HG03064 (cell line): ENCODE data around the gene EEF1AKMT2.
"Not testable (repeated sequence)": the region's sequence is repeated elsewhere in the genome, so short reads cannot be mapped to it uniquely, and the experiment has no call there.

Experiments used
- ATAC-seq: cut with Tn5 transposase; IDR thresholded peaks from one replicate; pipeline ENCODE4 v1.9.1; 2021; ENCODE audit warnings: low read depth; ENCODE audit not compliant: unreplicated experiment

The EEF1AKMT2 gene

DNA sequence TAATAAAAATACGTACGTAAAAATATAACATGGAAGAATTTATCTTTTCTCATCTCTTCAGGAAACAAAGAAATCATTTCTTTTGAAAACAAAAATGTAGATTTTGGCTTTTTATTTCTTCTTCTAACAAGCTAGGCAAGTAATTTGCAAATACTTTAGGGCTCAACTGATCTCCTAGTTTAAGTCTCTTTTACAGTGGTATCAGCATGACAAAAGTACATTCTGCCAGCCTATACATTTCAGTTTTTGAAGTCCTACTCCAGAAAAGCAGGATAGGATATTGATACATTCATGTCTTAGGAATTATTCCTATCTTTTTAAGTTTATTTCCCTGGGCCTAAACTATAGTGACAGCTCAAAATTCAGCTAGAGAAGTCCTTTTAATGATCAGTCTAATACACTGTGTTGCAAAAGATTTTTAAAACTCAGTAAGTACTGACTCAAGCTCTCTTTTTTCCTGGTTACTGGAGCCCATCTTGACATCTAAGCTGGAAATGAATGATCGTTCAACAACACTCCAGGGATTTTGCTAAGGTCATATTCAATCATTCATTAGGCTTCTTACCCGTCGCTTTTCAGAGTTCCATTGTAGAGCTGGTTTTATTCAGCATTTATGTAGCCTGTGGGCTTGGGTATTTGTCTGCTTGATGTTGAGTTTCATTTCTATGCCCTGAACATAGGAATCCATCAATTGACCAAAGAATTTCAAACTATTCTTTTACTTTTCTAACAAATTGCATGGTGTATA lies 35.4 kb downstream of the EEF1AKMT2 start:
- ATAC-seq = no peak

- no peak for ATAC-seq
Observed at GRCh38 chr10:124755581-124755980, 36.1 kb downstream of the EEF1AKMT2 start.

DNA sequence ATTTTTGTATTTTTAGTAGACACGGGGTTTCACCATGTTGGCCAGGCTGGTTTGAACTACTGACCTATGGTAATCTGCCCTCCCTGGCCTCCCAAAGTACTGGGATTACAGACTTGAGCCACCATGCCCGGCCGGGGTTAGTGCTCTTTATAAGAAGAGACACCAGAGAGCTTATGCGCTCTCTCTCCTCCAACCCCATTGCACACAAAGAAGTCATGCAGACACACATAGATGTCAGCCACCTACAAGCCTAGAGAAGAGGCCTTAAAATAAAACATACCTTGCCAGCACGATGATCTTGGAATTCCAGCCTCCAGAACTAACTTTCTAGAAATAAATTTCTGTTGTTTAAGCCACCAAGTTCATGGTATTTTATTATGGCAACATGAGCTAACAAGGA lies 37.5 kb downstream of the EEF1AKMT2 start:
- ATAC-seq = no peak

DNA sequence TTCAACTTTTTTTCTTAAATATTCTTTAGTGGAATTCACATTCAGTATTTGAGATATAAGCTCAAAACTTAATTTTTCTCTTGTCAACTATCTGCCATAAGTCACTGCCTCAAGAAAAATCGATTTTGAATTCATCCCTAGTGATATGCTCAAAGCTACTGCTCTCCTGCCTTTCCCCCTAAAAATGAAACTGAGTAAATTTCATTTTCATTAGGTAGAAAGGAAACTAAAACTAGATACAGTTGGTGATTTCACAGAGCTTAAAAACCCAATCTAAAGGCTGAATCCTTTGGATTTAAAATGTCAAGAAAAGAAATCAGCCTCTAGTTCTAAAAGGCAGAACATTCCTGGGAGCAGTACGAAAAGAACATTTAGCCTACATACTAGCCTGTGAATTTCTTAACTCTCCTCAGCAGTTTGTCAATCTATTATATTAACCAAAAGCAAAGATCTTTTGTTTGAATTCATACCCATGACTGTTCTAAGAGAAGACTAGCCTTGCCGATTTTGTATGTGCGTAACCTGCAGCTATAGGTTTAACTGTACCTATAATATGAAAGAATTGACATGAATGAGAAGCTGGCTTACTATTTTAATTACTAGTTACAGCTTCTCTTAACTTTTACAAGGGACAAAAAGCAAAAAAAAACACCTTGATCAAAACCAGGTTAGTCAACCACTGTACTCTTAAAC lies 42.6 kb downstream of the EEF1AKMT2 start:
- ATAC-seq = no peak

DNA sequence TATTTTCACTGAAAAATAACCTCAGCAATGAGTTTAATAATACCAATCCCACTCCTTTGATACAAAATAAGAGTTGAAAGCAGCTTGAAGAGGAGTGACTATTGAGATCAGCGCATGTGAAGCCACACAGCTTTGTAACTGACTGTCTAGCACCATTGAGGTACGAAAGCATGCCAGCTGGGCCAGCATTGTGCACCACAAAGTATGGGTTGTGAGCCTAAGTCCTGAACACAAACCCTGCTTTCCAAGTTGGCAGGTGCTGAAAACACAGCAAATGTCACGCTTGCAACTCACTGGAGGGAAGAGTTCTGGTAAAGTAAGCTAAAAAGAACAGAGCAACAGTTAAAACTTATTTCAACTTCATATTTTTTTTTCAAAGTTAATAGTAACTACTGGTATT lies 43.5 kb downstream of the EEF1AKMT2 start:
- ATAC-seq = no peak

DNA sequence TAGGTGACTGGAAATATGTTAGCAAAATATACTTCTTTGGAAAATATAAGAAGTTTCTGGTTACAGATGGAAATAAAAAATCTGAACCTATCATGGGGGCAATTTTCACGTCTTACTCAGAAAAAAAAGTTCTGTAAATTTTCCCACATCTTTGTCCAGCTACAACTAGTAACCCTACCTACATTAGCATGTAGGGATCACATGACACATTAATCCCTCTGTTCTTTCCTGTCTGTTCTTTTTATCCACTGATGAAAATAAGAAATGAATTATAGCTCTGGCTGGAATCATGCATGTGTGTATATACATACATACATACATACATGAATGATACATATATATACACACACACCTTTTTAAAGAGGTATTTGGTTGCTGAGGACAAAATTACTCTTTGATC lies 43.9 kb downstream of the EEF1AKMT2 start:
- no peak for ATAC-seq

- no peak for ATAC-seq
Observed at GRCh38 chr10:124746992-124747391, 44.7 kb downstream of the EEF1AKMT2 start.

GRCh38 chr10:124746447-124746846 lies 45.2 kb downstream of the EEF1AKMT2 start:
- not testable (repeated sequence) for ATAC-seq

- no peak for ATAC-seq
Observed at GRCh38 chr10:124745673-124746072, 46.0 kb downstream of the EEF1AKMT2 start.

DNA sequence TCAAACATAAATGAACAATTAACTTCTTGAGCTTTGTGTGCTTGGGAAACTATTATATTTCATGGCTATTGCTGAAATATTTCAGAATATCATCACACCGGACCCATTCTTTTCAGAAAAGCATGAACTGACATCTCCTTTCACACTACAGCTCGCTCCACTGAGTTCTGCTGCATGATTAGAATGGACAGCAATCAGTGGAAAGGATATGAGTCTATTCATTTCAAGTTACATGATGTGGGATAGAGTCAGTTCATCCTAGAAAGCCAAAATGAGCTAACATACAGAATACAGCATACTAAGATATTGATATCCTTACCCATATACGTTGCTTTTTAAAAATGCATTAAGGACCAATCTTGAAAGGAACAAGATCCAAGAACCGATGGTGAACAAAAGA lies 46.4 kb downstream of the EEF1AKMT2 start:
- ATAC-seq = no peak

GRCh38 chr10:124744102-124745050 lies 47.3 kb downstream of the EEF1AKMT2 start, which contains the start of gene FAM53B:
Gene FAM53B, minus strand, starts transcription at chr10:124744378. Its CDS starts 37,665 bp downstream, at chr10:124706713.
- ATAC-seq = peak; percentile 53

DNA sequence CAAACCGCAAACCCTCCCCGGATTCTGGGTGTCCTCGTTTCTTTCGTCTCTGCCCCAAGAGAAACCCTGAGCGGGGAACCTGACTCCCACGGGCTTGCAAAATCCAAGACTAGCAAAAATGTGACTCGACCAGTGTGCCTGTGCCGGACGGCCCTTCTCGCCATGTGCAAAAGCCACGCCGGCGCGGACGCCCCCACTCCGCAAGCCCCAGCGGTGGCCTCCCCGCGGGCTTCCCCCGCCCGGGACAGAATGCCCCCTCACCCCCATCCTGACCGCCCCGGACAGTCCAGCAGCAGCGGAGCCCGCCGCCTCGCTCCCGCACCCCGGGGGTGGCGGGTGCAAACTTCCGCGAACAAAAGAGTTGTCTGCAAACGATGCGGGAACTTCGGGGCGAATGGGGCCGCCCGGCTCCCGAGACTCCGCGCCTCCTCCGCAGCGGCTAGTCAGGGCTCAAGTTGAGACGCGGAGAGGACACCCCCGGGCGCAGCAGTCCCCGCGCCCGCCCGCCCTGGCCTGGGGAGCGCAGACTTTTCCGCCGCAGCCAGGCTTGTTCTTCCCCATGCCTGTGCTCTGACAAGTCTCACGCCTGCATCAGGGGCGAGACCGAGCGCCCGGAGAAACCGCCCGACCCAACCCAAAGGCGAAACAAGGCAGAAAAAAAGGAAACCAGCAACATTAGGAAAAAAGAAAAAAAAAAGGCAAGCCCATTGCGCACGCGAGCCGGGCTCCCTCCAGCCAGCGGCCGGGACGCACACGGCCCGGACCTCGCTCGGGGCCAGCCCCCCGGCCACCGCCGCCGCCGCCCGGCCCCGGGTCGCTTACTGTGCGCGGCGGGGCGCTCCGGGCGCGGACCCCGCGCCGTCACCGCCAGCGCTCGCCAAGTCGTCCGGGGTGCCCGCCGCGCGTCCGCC lies 48.2 kb downstream of the EEF1AKMT2 start:
- peak; percentile 42 for ATAC-seq

DNA sequence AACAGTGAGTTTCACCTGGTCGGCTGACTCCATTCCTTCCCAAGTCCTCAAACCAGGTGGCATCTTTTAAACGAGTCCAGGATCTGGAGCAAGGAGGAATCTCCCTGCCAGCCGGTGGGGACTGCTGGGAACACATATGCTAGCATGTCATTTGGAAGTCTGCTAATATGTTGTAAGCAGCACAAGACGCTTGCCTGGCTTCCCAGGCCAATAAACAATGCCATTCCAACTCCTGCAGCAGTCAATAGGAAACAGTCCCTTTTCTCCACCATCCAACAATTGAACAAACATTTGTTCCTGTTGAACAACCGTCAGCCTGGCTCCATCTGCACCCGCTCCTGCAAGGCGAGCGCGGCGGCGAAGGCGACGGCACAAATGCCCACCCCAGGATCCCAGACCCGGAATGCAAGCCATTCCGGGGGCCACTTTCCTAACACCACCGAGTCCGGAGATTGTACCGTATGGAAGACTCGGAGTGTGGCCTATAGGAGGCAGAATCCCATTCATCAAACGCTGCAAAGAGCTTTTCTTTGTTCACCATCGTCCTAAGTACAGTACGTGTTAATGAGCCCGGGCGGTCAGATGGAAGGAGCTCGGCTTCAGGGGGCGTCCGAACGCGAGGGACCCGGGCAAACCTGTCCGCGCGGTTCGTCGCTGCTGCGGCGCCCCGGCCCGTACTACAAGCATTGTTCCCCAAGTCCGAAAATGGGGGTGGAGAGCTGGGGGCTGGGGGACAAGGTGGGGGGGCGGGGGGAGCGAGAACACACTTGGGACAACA lies 49.1 kb downstream of the EEF1AKMT2 start:
- no peak for ATAC-seq

DNA sequence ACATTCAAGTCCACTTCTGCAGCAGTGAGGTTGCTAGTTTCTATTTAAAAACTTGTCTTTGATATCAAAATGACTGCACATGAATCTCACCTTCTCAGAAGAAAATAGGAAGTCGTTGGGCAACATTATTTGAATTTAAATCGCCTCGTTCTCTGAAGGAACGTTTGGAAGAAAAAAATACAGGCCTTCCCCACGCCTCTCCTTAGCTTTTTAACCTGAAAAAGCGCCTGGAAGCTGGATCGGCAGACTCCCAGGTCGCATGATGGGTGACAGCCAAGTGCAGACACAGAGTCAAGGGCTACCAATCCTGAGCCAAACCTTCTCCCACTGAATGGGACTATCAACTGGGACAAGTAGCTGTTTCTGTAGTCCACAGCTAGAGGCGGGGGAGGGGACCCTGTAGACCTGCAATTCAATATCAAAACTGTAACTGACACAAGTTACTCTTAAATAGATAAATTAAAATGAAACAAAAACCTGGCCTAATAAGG lies 49.7 kb downstream of the EEF1AKMT2 start:
- ATAC-seq = no peak

GRCh38 chr10:124741281-124741921 lies 50.3 kb downstream of the EEF1AKMT2 start:
- ATAC-seq = peak; percentile 46

- ATAC-seq = no peak
Observed at GRCh38 chr10:124740369-124741280, 51.1 kb downstream of the EEF1AKMT2 start.

DNA sequence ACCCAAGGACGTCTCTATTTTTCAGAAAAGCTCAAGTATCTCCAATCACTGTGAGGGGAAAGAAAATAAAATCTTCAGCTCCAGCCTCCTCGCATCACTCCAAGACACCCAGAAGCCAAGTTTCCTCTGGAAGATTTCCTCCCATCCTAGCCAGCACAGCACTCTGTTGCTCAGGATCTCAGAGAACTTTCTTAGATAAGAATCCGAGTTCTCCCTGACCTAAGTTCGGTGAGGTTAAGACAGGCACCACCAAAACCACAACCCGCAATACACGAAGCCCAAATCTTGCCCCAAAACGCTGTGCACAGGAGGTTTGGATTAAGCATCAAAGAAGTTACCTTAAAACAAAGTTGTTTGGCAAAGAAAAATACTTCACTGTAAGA lies 51.7 kb downstream of the EEF1AKMT2 start:
- ATAC-seq = no peak
